Measurements from ENCODE around the gene LMO4.

LMO4 gene

DNA sequence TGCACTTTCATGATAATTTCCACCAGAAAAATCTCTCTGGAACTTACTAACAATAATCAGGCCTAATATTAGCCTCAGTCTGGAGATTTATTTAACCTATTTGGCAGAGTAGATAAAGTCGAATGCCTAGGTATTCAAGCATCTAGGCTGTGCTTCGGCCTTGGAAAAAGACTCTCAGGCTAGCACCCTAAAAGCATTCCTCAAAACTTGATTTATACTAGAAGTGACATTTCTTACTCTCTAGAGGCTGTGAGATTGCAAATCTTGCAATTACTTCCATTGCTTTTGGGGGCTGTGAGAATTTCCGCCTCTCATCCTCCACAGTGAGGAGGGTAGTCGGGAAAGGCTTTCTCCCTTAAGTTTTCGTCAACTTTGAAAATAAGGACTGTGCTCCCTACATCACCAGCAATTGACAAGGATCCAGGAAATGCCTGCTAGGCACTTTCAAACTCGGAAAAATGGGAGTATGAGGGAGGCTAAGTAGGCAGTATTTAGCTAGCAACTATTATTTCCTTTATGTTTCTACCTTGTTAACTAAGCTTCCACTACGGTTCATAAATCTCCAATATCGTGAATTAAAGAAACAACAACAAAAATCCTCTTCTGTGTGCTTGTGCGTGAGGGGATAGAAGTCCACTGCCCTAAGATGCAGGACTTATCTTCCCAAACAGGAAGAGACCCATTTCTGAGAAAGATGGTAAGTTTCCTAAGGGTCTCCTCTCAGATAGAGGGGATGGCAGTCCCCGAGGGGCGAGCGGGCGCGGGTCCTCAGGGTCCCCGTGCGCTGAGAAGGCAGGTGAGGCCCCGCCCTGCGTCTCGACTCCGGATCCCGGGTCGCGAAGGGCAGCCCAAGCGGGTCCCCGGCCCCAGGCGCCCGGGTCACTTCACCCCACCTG is 1.1 kb upstream of the LMO4 start:
- DNase-seq (ENCODE audit: low read depth in 2 of 2), result no peak

DNA sequence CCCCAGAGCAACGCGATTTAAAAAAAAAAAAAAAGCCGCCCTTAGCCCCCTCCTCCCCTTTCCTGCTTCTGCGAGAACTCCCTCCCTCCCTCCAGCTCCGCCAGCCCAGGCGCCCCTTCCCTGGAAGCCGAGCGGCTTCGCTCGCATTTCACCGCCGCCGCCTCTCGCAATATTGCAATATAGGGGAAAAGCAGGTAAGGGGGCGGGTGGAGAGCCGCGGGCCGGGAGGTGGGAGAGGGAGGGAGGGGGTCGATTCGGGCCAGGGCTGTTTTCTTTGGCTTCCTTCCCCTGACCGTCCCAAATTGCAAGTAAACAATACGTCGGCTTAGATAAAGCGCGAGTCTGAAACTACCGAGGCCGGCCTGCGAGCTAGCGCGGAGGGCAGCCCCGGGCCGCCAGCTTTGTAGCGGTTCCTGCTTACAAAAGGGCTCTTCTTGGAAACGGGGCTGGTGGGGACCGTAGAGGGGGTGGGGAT is 408 bp downstream of the LMO4 start:
- peak in 1 of 2 donors; percentile 28 for DNase-seq (ENCODE audit: low read depth in 2 of 2)

GRCh38 chr1:87329526-87330056 is 911 bp downstream of the LMO4 start:
- no peak for DNase-seq (ENCODE audit: low read depth in 2 of 2)

- no peak for DNase-seq (ENCODE audit: low read depth in 2 of 2)
Measured at GRCh38 chr1:87330057-87330884, 1.6 kb downstream of the LMO4 start.

- DNase-seq (ENCODE audit: low read depth in 2 of 2), result no peak
Measured at GRCh38 chr1:87330885-87331364, 2.2 kb downstream of the LMO4 start.

DNA sequence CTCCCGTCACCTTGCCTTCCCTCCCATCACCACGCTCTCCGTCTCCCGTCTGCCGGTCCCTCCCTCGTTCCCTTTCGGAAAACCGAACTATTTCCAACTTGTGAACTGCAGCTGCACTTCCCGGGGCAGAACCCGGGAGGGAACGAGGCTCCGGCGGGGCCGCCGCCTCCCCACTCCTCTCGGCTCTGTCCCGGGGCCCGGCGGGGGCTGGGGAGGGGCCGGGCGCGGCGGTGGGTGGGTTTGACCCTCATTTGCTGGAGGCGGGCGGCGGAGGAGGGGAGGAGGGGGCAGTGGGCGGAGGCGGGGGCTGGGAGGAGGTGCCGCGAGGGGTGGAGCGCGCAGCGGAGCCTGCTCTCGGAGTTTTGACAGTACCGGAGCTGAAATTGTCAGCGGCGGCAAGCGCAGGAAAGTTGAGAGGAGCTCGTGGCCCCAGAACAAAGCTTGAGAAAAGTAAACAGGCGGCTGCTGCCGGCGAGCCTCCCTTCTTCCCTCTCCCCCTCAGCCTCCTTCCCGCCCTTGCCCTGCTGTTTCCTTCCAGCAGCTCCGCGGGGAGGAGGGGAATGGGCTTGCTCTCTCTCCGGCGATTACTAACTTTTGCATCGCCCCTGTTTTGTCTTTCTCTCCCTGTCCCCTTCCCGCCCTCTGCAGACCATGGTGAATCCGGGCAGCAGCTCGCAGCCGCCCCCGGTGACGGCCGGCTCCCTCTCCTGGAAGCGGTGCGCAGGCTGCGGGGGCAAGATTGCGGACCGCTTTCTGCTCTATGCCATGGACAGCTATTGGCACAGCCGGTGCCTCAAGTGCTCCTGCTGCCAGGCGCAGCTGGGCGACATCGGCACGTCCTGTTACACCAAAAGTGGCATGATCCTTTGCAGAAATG is 2.9 kb downstream of the LMO4 start:
- DNase-seq (ENCODE audit: low read depth in 2 of 2), result peak in 1 of 2 donors; percentile 36

DNA sequence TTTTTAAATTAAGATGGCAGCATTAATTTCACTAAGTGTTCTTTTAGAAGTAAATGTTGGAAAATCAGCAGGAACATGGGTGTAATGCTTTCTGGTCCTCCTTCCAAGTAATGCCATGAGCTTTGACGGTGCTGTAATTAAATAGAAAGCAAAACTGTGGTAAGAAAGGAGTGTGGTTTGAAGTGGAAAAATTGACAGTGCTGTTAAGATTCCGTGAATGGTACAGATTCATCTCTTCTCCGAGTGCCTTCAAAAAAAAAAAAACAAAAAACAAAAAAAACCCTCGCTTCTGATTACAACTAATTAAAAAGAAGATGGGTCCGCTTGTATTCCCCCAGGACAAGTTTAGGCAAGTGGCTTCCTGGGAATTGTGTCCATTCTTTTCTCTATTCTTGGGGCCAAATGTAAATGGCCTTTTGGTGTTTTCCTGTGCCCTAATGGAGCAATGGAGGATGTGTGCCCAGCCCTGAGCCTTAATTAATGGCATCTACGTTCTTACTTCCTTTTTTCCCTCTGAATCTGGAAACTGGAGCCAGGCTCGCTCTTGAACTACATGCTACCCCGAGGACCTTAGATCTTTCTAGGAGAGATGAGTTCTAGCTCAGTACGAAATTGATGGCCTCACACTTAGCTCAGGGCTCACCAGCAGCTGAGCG is 5.1 kb downstream of the LMO4 start:
- no peak for DNase-seq (ENCODE audit: low read depth in 2 of 2)

DNA sequence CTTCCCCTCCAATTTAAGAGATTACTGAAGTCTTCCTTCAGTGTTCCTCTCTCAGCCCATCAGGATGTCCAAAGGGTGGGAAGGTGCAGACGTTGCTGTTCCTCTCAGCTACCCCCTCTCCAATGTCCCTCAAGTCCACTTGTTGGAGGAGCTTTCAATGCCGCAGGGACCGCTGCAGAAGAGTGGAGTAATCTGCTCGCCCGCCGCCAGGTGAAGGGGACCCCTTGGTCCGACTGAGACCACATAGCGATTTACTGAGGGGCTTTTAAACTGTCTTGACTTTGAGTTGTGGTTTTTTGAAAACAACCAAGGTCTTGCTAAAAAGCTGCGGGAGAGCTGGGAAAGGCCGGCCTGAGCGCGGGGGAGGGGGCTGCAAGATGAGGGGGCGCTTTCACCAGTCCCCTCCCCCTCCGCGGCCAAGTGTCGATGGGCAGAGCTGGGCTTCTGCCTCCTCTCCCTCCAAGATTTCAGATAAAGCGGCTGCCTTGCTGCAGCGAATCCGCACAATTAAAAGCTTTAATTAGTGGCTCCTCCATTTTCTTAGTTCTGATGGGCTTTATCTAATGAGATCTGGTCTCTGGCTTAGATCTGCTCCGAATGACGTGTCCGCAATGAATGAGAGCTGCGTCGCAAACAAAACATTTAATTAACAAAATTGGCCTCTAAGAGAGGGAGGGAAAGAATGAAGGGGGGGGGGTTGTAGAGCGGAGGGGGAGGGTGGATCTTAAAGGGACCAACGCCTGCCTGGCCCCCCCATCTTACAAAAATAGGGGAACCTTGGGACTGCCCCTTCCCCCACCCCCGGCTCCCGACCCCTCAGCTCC is 5.9 kb downstream of the LMO4 start:
- no peak for DNase-seq (ENCODE audit: low read depth in 2 of 2)

DNA sequence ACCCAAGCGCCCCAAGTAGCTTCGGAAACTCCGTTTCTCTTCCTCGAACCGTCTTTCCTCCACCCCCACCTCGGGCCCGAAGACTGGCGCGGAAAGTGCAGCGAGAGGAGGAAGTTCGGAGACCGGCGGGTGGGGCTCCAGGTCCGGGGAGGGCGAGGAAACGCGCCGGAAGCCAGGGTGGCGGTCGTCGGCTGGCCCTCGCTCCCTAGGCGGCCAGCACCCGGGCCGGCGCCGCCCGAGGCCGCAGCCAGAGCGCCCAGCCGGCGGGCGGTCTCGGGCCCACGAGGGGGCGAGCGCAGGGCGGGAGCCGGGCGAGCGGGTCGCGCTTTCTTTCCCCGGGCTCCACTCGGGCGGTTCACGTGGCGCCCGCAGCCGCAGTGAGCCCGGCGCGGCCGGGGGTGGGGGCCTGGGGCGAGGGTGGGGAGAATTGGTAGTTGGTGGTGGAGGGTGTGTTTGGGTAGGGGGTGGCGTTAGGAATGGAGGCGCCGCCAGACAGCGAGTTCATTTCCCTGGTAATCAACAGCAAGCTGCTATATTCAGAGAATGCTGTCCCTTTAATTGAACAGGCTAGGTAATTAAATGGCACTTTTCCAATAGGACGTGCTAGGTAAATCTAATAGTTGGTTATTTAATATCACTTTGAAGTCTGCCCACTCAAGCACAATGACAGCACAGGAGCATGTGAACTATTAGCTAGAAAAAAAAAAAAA is 6.7 kb downstream of the LMO4 start:
- peak; percentile 54 to 63 for DNase-seq (ENCODE audit: low read depth in 2 of 2)

DNA sequence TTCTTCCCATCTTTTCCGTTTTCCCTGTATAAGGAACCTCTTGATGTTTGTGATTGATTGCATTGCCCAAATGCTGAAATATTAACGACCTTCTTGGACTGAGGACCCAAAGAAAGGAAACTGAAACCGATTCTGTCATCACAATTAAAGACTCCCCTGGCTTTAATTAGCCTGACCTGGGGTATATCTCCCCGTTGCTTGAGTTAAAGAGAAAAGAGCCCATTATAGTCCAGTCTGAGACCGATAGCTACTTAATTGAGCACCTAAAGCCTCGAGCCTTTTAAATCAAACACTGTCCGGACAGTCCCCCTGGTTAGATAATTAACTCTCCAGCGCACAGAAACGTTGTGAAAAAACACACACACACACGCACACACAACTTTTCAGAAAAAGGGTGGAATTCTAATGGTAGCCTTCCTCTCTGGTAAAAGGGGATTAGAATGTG is 8.0 kb downstream of the LMO4 start:
- no peak for DNase-seq (ENCODE audit: low read depth in 2 of 2)

DNA sequence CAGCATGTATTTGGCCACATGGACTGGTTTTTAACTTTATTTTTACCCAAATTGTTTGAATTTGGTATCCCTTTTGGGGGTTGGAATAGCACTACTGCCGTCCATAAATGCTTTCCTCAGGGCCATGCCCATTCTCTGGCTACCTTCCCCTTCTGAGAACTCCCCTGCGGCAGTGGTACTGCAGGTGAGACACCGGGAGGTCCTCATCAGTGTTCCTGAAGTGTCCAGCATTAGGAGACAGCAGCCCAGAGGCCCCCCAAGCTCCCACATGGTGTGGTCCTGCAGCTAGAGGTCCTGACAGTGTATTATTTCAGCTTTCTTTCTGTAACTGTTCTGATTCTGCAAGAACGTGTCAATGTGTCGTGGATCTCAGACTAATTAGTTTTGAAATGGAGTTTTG is 8.9 kb downstream of the LMO4 start:
- DNase-seq (ENCODE audit: low read depth in 2 of 2), result no peak

GRCh38 chr1:87338566-87338965 is 9.9 kb downstream of the LMO4 start:
- DNase-seq (ENCODE audit: low read depth in 2 of 2), result no peak

DNA sequence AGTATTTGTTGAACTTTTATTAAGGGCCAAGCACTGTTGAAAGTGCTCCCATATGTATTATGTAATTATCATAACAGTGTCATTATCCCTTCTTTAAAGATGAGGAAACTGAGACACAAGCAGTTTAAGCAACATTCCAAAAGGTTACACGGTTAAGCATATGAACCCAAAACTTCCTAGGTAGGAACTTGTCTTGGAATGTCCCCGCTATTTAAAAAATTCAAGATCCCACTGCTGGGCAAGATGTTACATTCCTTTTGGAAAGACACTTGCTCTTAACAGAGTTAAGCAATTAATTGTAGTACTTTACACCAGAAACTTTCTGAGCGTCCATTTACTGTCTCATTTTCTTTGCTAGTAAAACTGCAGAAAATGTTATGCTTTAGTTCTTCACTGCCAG is 15.6 kb downstream of the LMO4 start:
- no peak for DNase-seq (ENCODE audit: low read depth in 2 of 2)

- no peak for DNase-seq (ENCODE audit: low read depth in 2 of 2)
Measured at GRCh38 chr1:87346130-87346814, 17.6 kb downstream of the LMO4 start.

DNA sequence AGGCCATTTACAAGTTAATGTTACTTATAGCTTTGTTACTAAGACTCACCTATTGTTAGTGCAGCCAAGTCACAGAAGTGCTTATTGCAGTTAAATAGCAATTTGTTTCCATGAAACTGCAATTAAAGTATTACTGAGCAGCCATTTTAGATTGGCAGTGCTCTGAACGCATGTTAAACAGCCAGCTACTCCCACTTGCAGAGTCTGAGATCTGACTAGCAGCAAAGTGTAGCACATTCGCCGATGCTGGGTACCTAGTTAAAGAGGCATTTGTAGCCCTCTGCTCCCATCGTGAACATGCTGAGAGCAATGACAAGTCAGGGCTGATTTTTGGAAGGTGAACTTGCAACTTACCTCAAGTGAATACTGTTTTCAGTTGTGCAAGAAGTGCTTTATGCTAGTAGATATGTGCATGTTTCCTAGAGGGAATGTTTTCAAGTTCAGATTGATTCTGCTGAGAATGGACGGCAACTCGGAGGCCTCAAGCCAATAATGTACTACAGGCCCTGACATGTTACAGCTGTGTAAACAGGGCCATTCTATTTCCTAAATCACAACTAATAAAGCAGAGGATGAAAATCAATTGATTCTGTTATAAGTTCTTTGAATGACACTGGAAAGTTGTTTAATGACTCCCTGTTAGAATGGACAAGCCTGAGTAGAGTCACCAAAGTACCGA is 19.8 kb downstream of the LMO4 start:
- no peak for DNase-seq (ENCODE audit: low read depth in 2 of 2)

DNA sequence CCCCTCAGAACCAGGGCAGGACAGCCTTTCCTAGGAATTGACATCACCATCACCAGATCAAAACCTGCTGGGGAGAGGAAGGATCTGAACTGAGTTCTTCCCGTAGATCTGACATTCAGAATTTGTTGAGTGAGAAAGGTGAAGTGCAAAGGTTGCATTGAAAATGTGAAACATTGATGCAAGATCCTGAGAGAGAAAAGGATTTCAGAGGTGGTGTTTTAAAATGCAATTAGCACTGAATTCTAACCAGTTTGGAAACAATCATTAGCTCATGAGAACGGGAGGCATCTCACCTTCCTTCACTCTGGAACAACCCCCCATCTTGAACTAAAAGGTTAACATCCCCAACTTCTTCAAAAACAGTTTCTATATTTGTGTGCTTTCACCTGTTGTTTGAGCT is 20.4 kb downstream of the LMO4 start:
- no peak for DNase-seq (ENCODE audit: low read depth in 2 of 2)

GRCh38 chr1:87355894-87356293 is 27.2 kb downstream of the LMO4 start:
- DNase-seq (ENCODE audit: low read depth in 2 of 2), result no peak

DNA sequence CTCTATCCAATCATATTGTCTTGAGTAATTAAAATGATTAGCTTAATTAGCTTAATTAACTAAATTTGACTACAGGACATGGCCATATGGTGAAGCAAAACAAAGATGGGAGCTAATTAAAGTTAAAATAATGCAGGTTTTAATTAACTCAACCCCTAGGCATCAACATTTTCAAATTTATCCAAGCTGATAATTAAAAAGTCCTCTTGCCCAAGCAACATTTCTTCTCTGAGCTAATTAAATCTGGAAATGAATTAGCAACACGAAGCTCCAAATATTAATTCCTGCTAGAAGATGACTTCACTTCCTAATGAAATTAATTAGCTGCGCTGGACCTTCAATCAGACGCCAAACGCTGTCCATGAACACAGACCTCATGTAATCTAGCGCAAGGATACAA is 27.9 kb downstream of the LMO4 start:
- DNase-seq (ENCODE audit: low read depth in 2 of 2), result no peak
